BE2C (cell line): Measurements from ENCODE around the gene CARD9.

Experiments used
- DNase-seq: peaks from one replicate; pipeline ENCODE4 v3.0.0-alpha.2; 2020
- H3K27me3 ChIP-seq: fragments of 250-450 bp; sonication (Bioruptor Pico); 2 replicates; pipeline ENCODE4 v1.5.1; 2020; ENCODE audit warnings: mild to moderate bottlenecking
- H3K36me3 ChIP-seq: fragments of 250-450 bp; sonication (Bioruptor Pico); 2 replicates; pipeline ENCODE4 v1.5.1; 2020; ENCODE audit warnings: mild to moderate bottlenecking
- H3K4me1 ChIP-seq: fragments of 250-450 bp; sonication (Bioruptor Pico); 2 replicates; pipeline ENCODE4 v1.5.1; 2020
- H3K4me3 ChIP-seq: 2 replicates; pipeline ENCODE4 v1.5.1; 2011; ENCODE audit warnings: low read depth, low read length
- H3K9me3 ChIP-seq: fragments of 250-450 bp; sonication (Bioruptor Pico); 2 replicates; pipeline ENCODE4 v1.5.1; 2020
- CTCF ChIP-seq: IDR thresholded peaks from 2 replicates; pipeline ENCODE4 v1.5.1; 2012; ENCODE audit warnings: mild to moderate bottlenecking, low read depth, low read length

The CARD9 gene

GRCh38 chr9:136329211-136329627 is 44.2 kb downstream of the CARD9 start:
- H3K36me3 ChIP-seq, result peaks cover 13% of the 10 kb centered on the region
- H3K9me3 ChIP-seq, result no peaks in the 10 kb centered on the region
- H3K27me3 ChIP-seq, result no peaks in the 10 kb centered on the region
- TF ChIP-seq CTCF, result no peak
- no peak for DNase-seq
- peaks cover 14% of the 10 kb centered on the region for H3K4me1 ChIP-seq
- H3K4me3 ChIP-seq, result peak overlapping the region; percentile 80

GRCh38 chr9:136328622-136329041 is 44.8 kb downstream of the CARD9 start:
- Histone ChIP-seq H3K4me1 (peaks cover 14% of the 10 kb centered on the region), H3K4me3 (peak overlapping the region; percentile 80)

GRCh38 chr9:136328011-136328621 is 45.4 kb downstream of the CARD9 start:
- no peak for TF ChIP-seq CTCF
- H3K4me3 ChIP-seq, result peak overlapping the region; percentile 80

More at GRCh38 chr9:136328622-136329041, 44.8 kb downstream of the CARD9 start:
- H3K36me3 ChIP-seq, result peaks cover 12% of the 10 kb centered on the region
- TF ChIP-seq CTCF, result no peak
- H3K9me3 ChIP-seq, result no peaks in the 10 kb centered on the region
- no peaks in the 10 kb centered on the region for H3K27me3 ChIP-seq
- peak; percentile 71 for DNase-seq

GRCh38 chr9:136327304-136327974 is 46.0 kb downstream of the CARD9 start, which contains the start of gene GPSM1:
TSS of gene GPSM1 (plus strand) at chr9:136327539. CDS start at chr9:136327696, 157 bp downstream.
- Histone ChIP-seq H3K9me3 (no peaks in the 10 kb centered on the region), H3K27me3 (no peaks in the 10 kb centered on the region), H3K4me1 (peaks cover 14% of the 10 kb centered on the region), H3K36me3 (peaks cover 12% of the 10 kb centered on the region), H3K4me3 (peak within 1 kb of the TSS; percentile 80)
- DNase-seq, result peak; percentile 64
- no peak for TF ChIP-seq CTCF

More at GRCh38 chr9:136328011-136328621, 45.4 kb downstream of the CARD9 start:
- Histone ChIP-seq H3K27me3 (no peaks in the 10 kb centered on the region), H3K9me3 (no peaks in the 10 kb centered on the region), H3K36me3 (peaks cover 12% of the 10 kb centered on the region), H3K4me1 (peaks cover 14% of the 10 kb centered on the region)
- no peak for DNase-seq

- no peaks in the 10 kb centered on the region for H3K9me3 ChIP-seq
- no peak for TF ChIP-seq CTCF
- no peak for DNase-seq
- H3K4me3 ChIP-seq, result peak overlapping the region; percentile 19; the same call in 1 of the 2 replicates
- peaks cover 6% of the 10 kb centered on the region; the same call in 1 of the 2 replicates for H3K36me3 ChIP-seq
- H3K4me1 ChIP-seq, result peaks cover 14% of the 10 kb centered on the region
- no peaks in the 10 kb centered on the region for H3K27me3 ChIP-seq
These were observed 46.6 kb downstream of the CARD9 start for GRCh38 chr9:136326761-136327303.
